Measurements from ENCODE around the gene ARMC2. TPM values are rescaled to one million over a fixed set of nuclear protein-coding genes. Genes with fewer than 3 reads are reported as not detected.
"Not testable (repeated sequence)": the region's sequence is repeated elsewhere in the genome, so short reads cannot be mapped to it uniquely, and the experiment has no call there.

ARMC2 gene
- 10 to 100 TPM in 3 of 12 donors, 1 to 10 TPM in 7, not detected in 2; 4.4 to 13.9 (median 8.2) TPM for polyA plus RNA-seq (ENCODE audit: insufficient read length in 12 of 12)
- long read RNA-seq, donor 1, result 0 reads
- long read RNA-seq, donor 2, result 0 reads
- long read RNA-seq, donor 3, result 0 reads
- long read RNA-seq, donor 4, result 0 reads
- long read RNA-seq, donor 5, result 0 reads
- long read RNA-seq, donor 6, partial matches to known transcripts, result 8 of 8 reads
- long read RNA-seq, donor 6, other reads (novel, unspliced or antisense), result 0 of 8 reads
- long read RNA-seq, donor 7, result 0 reads
- long read RNA-seq, donor 8, result 0 reads
- long read RNA-seq, donor 9, result 0 reads
- long read RNA-seq, donor 10, result 0 reads
- long read RNA-seq, donor 11, result 0 reads

- peak; percentile 96 for DNase-seq
Observed at GRCh38 chr6:108848116-108848868, at the start of gene ARMC2. Gene ARMC2, plus strand, starts transcription at chr6:108848422. Its CDS starts 5,846 bp downstream, at chr6:108854268.

- DNase-seq, result no peak
Observed at GRCh38 chr6:108798670-108799353, 49.4 kb upstream of the ARMC2 start.

GRCh38 chr6:108799354-108799717 lies 48.9 kb upstream of the ARMC2 start:
- no peak for DNase-seq

GRCh38 chr6:108799791-108800190 lies 48.4 kb upstream of the ARMC2 start:
- no peak for DNase-seq

- no peak for DNase-seq
Observed at GRCh38 chr6:108800427-108800864, 47.8 kb upstream of the ARMC2 start.

- no peak for DNase-seq
Observed at GRCh38 chr6:108801366-108801765, 46.9 kb upstream of the ARMC2 start.

- no peak for DNase-seq
Observed at GRCh38 chr6:108803982-108804490, 44.2 kb upstream of the ARMC2 start.

- DNase-seq, result no peak
Observed at GRCh38 chr6:108804956-108805355, 43.3 kb upstream of the ARMC2 start.

- no peak for DNase-seq
Observed at GRCh38 chr6:108805611-108806167, 42.5 kb upstream of the ARMC2 start.

- no peak for DNase-seq
Observed at GRCh38 chr6:108806171-108806570, 42.1 kb upstream of the ARMC2 start.

- DNase-seq, result no peak
Observed at GRCh38 chr6:108806665-108807064, 41.6 kb upstream of the ARMC2 start.

GRCh38 chr6:108807928-108808327 lies 40.3 kb upstream of the ARMC2 start:
- DNase-seq, result no peak

- DNase-seq, result no peak
Observed at GRCh38 chr6:108809211-108809610, 39.0 kb upstream of the ARMC2 start.

GRCh38 chr6:108810057-108810643 lies 38.1 kb upstream of the ARMC2 start:
- DNase-seq, result no peak

GRCh38 chr6:108811490-108811889 lies 36.7 kb upstream of the ARMC2 start:
- DNase-seq, result no peak

GRCh38 chr6:108813218-108813617 lies 35.0 kb upstream of the ARMC2 start:
- DNase-seq, result not testable (repeated sequence)

- not testable (repeated sequence) for DNase-seq
Observed at GRCh38 chr6:108817276-108817675, 30.9 kb upstream of the ARMC2 start.

GRCh38 chr6:108820006-108820405 lies 28.2 kb upstream of the ARMC2 start:
- DNase-seq, result no peak

- DNase-seq, result no peak
Observed at GRCh38 chr6:108822401-108822800, 25.8 kb upstream of the ARMC2 start.

- no peak for DNase-seq
Observed at GRCh38 chr6:108825326-108825725, 22.9 kb upstream of the ARMC2 start.

GRCh38 chr6:108831104-108831503 lies 17.1 kb upstream of the ARMC2 start:
- DNase-seq, result no peak

GRCh38 chr6:108832738-108833137 lies 15.5 kb upstream of the ARMC2 start:
- DNase-seq, result no peak

All from muscle of arm (tissue), 14 donors.